HEK293 (cell line): Measurements from ENCODE around the gene FHIT.

Source experiments
- CTCF ChIA-PET: fragments of 350-600 bp; formaldehyde crosslinking; extraction: SDS; loops from one replicate; lab custom pipeline; 2021; ENCODE audit warnings: antibody characterized with exemption; lab: Yijun Ruan, JAX
- POLR2A ChIA-PET: fragments of 300-600 bp; formaldehyde crosslinking; extraction: SDS; loops from one replicate; lab custom pipeline; 2020; ENCODE audit warnings: antibody characterized with exemption, inconsistent platforms; lab: Yijun Ruan, JAX
- H3K27ac ChIP-seq: fragments of 200-500 bp; sonication (Bioruptor generic); 2 replicates; pipeline ENCODE4 v1.5.1; 2014; ENCODE audit warnings: low read depth, low read length, control low read depth, inconsistent platforms; ENCODE audit errors: extremely low read depth
- H3K36me3 ChIP-seq, 2 experiments: fragments of 200-500 bp in 1 of 2; sonication (Bioruptor generic) in 1 of 2; 1 replicate in 1 of 2; 2 replicates in 1 of 2; pipeline ENCODE4 v1.5.1; 2014 to 2017; ENCODE audit warnings: inconsistent platforms in 2 of 2, low read length in 2 of 2; ENCODE audit not compliant: control insufficient read depth in 2 of 2, insufficient read depth in 1 of 2
- H3K4me1 ChIP-seq: fragments of 200-500 bp; sonication (Bioruptor generic); 2 replicates; pipeline ENCODE4 v1.5.1; 2014; ENCODE audit warnings: mild to moderate bottlenecking, low read length, inconsistent platforms; ENCODE audit not compliant: control insufficient read depth, insufficient read depth
- H3K4me3 ChIP-seq: 2 replicates; pipeline ENCODE4 v1.5.1; 2011; ENCODE audit warnings: low read depth, mild to moderate bottlenecking, control low read depth, low read length, moderate library complexity
- H3K9me3 ChIP-seq: fragments of 200-500 bp; sonication (Bioruptor generic); 2 replicates; pipeline ENCODE4 v1.5.1; 2014; ENCODE audit warnings: low read depth, low read length, inconsistent platforms; ENCODE audit not compliant: control insufficient read depth, insufficient read depth
- BCL11A ChIP-seq: fragments of 450-650 bp; formaldehyde crosslinking; IDR thresholded peaks from 2 replicates; pipeline ENCODE4 v1.5.1; 2016; ENCODE audit warnings: low read depth, missing biosample characterization, missing genetic modification characterization
- TSHZ1 ChIP-seq: fragments of 450-650 bp; formaldehyde crosslinking; IDR thresholded peaks from 2 replicates; pipeline ENCODE4 v1.5.1; 2016; ENCODE audit warnings: missing biosample characterization, missing genetic modification characterization, borderline replicate concordance
- ZBTB44 ChIP-seq: fragments of 450-650 bp; IDR thresholded peaks from 2 replicates; pipeline ENCODE4 v1.5.1; 2018; ENCODE audit warnings: missing biosample characterization, mild to moderate bottlenecking, missing genetic modification characterization
- ZIC2 ChIP-seq: fragments of 450-650 bp; formaldehyde crosslinking; IDR thresholded peaks from 2 replicates; pipeline ENCODE4 v1.5.1; 2016; ENCODE audit warnings: missing biosample characterization, missing genetic modification characterization
- ZNF10 ChIP-seq: fragments of 450-650 bp; formaldehyde crosslinking; IDR thresholded peaks from 2 replicates; pipeline ENCODE4 v1.5.1; 2017; ENCODE audit warnings: missing biosample characterization, missing genetic modification characterization
- ZNF112 ChIP-seq: fragments of 450-650 bp; formaldehyde crosslinking; IDR thresholded peaks from 2 replicates; pipeline ENCODE4 v1.5.0; 2017; ENCODE audit warnings: missing biosample characterization, missing genetic modification characterization
- ZNF248 ChIP-seq: fragments of 450-650 bp; formaldehyde crosslinking; IDR thresholded peaks from 2 replicates; pipeline ENCODE4 v1.5.1; 2017; ENCODE audit warnings: missing biosample characterization, missing genetic modification characterization
- ZNF26 ChIP-seq: fragments of 450-650 bp; formaldehyde crosslinking; IDR thresholded peaks from 2 replicates; pipeline ENCODE4 v1.5.1; 2016; ENCODE audit warnings: missing biosample characterization, missing genetic modification characterization
- ZNF274 ChIP-seq, 2 experiments: fragments of 200-500 bp in 1 of 2; fragments of 450-650 bp in 1 of 2; sonication (Bioruptor generic) in 1 of 2; formaldehyde crosslinking in 1 of 2; IDR thresholded peaks; 2 replicates each; pipeline versions ENCODE4 v1.5.1 to v1.6.1; 2014 to 2016; ENCODE audit warnings: borderline replicate concordance in 1 of 2, inconsistent platforms in 1 of 2, low read length in 1 of 2, missing biosample characterization in 1 of 2, missing genetic modification characterization in 1 of 2
- ZNF350 ChIP-seq: fragments of 450-650 bp; formaldehyde crosslinking; IDR thresholded peaks from 2 replicates; pipeline ENCODE4 v1.5.0; 2017; ENCODE audit warnings: missing biosample characterization, mild to moderate bottlenecking, missing genetic modification characterization
- ZNF362 ChIP-seq: fragments of 450-650 bp; formaldehyde crosslinking; IDR thresholded peaks from 2 replicates; pipeline ENCODE4 v1.5.1; 2016; ENCODE audit warnings: missing biosample characterization, missing genetic modification characterization
- ZNF391 ChIP-seq: fragments of 450-650 bp; formaldehyde crosslinking; IDR thresholded peaks from 2 replicates; pipeline ENCODE4 v1.5.1; 2016; ENCODE audit warnings: low read depth, missing biosample characterization, missing genetic modification characterization, borderline replicate concordance
- ZNF560 ChIP-seq: fragments of 450-650 bp; formaldehyde crosslinking; IDR thresholded peaks from 2 replicates; pipeline ENCODE4 v1.5.1; 2017; ENCODE audit warnings: missing biosample characterization, missing genetic modification characterization, borderline replicate concordance
- ZNF610 ChIP-seq: fragments of 450-650 bp; formaldehyde crosslinking; IDR thresholded peaks from 2 replicates; pipeline ENCODE4 v1.5.1; 2016; ENCODE audit warnings: missing biosample characterization, missing genetic modification characterization, borderline replicate concordance
- ZNF837 ChIP-seq: fragments of 450-650 bp; formaldehyde crosslinking; IDR thresholded peaks from 2 replicates; pipeline ENCODE4 v1.5.1; 2016; ENCODE audit warnings: missing biosample characterization, missing genetic modification characterization
- ZSCAN18 ChIP-seq: fragments of 450-650 bp; formaldehyde crosslinking; IDR thresholded peaks from 2 replicates; pipeline ENCODE4 v1.5.1; 2016; ENCODE audit warnings: missing biosample characterization, missing genetic modification characterization
- ZSCAN23 ChIP-seq: fragments of 450-650 bp; formaldehyde crosslinking; IDR thresholded peaks from 2 replicates; pipeline ENCODE4 v1.5.1; 2016; ENCODE audit warnings: missing biosample characterization, missing genetic modification characterization

FHIT gene

GRCh38 chr3:60912142-60912541 lies 339.1 kb downstream of the FHIT start (continued):
- no peak for TF ChIP-seq ZNF362 (tag by site-specific recombination)

GRCh38 chr3:60909526-60909925 lies 341.7 kb downstream of the FHIT start:
- ChIA-PET CTCF (no interaction called here), POLR2A (no interaction called here)
- no peaks in the 10 kb centered on the region for H3K36me3 ChIP-seq
- H3K9me3 ChIP-seq, result no peaks in the 10 kb centered on the region
- H3K4me3 ChIP-seq, result no peak overlapping the region
- TF ChIP-seq ZSCAN23 (tag by site-specific recombination) (no peak), ZNF837 (tag by site-specific recombination) (no peak), ZNF391 (tag by site-specific recombination) (no peak), ZIC2 (tag by site-specific recombination) (no peak), ZNF112 (tag by site-specific recombination) (no peak), ZNF248 (tag by site-specific recombination) (no peak), ZNF26 (no peak), ZSCAN18 (no peak), TSHZ1 (tag by site-specific recombination) (no peak), ZNF10 (tag by site-specific recombination) (no peak), ZBTB44 (no peak), ZNF350 (no peak), ZNF560 (tag by site-specific recombination) (no peak), ZNF274 (IDR thresholded peaks at IDR 0.05; ENCODE audit: low read length) (no peak), ZNF274 (tag by site-specific recombination; IDR thresholded peaks at IDR 0.05; ENCODE audit: borderline replicate concordance) (no peak), ZNF610 (tag by site-specific recombination) (no peak), BCL11A (no peak)
- no peak overlapping the region for H3K27ac ChIP-seq
- no peaks in the 10 kb centered on the region for H3K4me1 ChIP-seq
